Liver (tissue), 9 donors: Measurements from ENCODE around the gene PSG7. TPM values are rescaled to one million over a fixed set of nuclear protein-coding genes. Genes with fewer than 3 reads are reported as not detected.
"Not testable (repeated sequence)": the region's sequence is repeated elsewhere in the genome, so short reads cannot be mapped to it uniquely, and the experiment has no call there.

Experiments used
- DNase-seq: peaks from one replicate; pipeline ENCODE4 v3.0.0-alpha.2; 2017; ENCODE audit warnings: low spot score
- H3K27ac ChIP-seq, 2 donors: one replicate each; pipeline ENCODE4 v1.7.0; 2013; ENCODE audit warnings: inconsistent platforms in 2 of 2, low read length in 2 of 2, control low read depth in 1 of 2, low read depth in 1 of 2, mild to moderate bottlenecking in 1 of 2
- H3K27me3 ChIP-seq, 4 donors: one replicate each; pipeline versions ENCODE4 v1.6.1 to v1.7.0; 2013; ENCODE audit warnings: low read length in 3 of 4, inconsistent platforms in 1 of 4, mild to moderate bottlenecking in 1 of 4, moderate library complexity in 1 of 4; ENCODE audit not compliant: control insufficient read depth in 4 of 4, insufficient read depth in 4 of 4
- H3K36me3 ChIP-seq, 4 donors: one replicate each; pipeline versions ENCODE4 v1.6.1 to v1.7.0; 2013; ENCODE audit warnings: low read length in 3 of 4, mild to moderate bottlenecking in 3 of 4, low read depth in 1 of 4, moderate library complexity in 1 of 4; ENCODE audit not compliant: control insufficient read depth in 4 of 4, insufficient read depth in 3 of 4
- H3K4me1 ChIP-seq, 4 donors: one replicate each; pipeline versions ENCODE4 v1.6.1 to v1.7.0; 2013; ENCODE audit warnings: low read length in 3 of 4, mild to moderate bottlenecking in 3 of 4, moderate library complexity in 1 of 4; ENCODE audit not compliant: control insufficient read depth in 4 of 4, insufficient read depth in 4 of 4
- H3K4me3 ChIP-seq, 3 donors: one replicate each; pipeline versions ENCODE4 v1.6.1 to v1.7.0; 2013; ENCODE audit warnings: low read length in 3 of 3, control low read depth in 1 of 3, low read depth in 1 of 3, mild to moderate bottlenecking in 1 of 3
- H3K9ac ChIP-seq, 2 donors: one replicate each; pipeline ENCODE4 v1.7.0; 2013; ENCODE audit warnings: low read length in 2 of 2, mild to moderate bottlenecking in 2 of 2, moderate library complexity in 2 of 2, control low read depth in 1 of 2, low read depth in 1 of 2
- H3K9me3 ChIP-seq, 4 donors: one replicate each; pipeline versions ENCODE4 v1.6.1 to v1.7.0; 2013; ENCODE audit warnings: low read length in 3 of 4; ENCODE audit not compliant: control insufficient read depth in 4 of 4
- WGBS: extraction: QIAGEN DNeasy Blood & Tissue Kit; methylation state at CpG from one replicate; pipeline ENCODE4 v1.1.7; 2013; 5-methylcytosine and 5-hydroxymethylcytosine counted together
- polyA plus RNA-seq, 2 donors: library from polyadenylated mRNA; stranded (reverse) in 1 of 2; unstranded in 1 of 2; fragments of 200-250 nt in 1 of 2; fragments of >200 nt in 1 of 2; fragmentation: Nextera tagmentation in 1 of 2; extraction: Ambion mirVana in 1 of 2; gene quantifications; one replicate each; pipeline versions ENCODE4 v1.2.1 to v1.2.3, GENCODE V29; 2013 to 2015
- total RNA-seq, 2 donors: library from RNA; depleted of rRNA; stranded (reverse); fragments of >200 nt; gene quantifications; one replicate each; pipeline ENCODE4 v1.2.3, GENCODE V29; 2014
- donor health status: healthy.
- donor health status: healthy.
- donor health status: healthy.
- donor health status: healthy.
- donor health status: healthy.

The PSG7 gene
- total and polyA plus RNA-seq, 4 donors: not detected

DNA sequence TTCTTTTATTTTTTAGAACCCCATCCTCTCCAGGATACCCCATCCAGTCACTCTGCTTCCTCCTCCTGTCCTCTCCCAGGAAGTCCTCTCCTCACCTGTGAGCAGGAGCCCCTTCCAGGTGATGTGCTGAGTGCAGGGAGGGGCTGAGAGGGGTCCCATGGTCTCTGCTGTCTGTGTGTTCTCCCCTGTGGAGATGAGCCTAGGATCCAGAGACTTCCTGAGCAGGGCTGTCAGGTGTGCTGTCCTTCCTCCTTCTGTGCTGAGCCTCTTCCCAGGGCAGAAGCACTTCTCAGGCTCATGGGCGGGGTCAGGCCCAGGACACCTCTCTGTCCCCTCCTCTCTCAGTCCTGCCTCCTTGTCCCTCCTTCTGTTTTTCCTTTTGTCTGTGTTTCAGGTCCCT, 19.4 kb downstream of the PSG7 start, which contains the start of gene PSG6:
PSG6 (minus strand) TSS at position 261 of the 400 bp plus-strand sequence; CDS start at position 159, 102 bp downstream.
- WGBS: 61% methylated on average over 1 of the region's 1 CpG
- not testable (repeated sequence) for H3K27ac ChIP-seq, H3K9ac ChIP-seq, H3K27me3 ChIP-seq, DNase-seq, H3K36me3 ChIP-seq, H3K9me3 ChIP-seq, H3K4me3 ChIP-seq, H3K4me1 ChIP-seq

DNA sequence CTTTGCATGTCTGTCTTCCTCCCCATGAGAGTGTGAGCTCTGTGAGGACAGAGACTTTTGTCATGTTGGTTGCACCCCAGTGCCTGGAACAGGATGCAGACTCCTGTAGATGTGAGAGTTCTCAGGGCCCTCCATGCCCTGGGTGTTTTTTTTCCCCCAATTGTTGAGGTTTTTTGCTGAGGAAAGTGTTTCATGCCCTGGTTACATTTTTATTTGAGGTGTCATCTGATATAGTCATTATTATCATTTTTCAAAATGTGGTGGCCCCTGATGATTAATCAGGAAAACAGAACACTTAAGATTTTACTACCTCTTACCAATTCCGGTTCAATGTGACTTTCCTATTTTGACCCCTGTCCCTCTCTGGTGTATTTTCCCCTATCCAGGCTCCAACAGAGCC, 20.1 kb downstream of the PSG7 start:
- not testable (repeated sequence) for DNase-seq, H3K4me1 ChIP-seq

DNA sequence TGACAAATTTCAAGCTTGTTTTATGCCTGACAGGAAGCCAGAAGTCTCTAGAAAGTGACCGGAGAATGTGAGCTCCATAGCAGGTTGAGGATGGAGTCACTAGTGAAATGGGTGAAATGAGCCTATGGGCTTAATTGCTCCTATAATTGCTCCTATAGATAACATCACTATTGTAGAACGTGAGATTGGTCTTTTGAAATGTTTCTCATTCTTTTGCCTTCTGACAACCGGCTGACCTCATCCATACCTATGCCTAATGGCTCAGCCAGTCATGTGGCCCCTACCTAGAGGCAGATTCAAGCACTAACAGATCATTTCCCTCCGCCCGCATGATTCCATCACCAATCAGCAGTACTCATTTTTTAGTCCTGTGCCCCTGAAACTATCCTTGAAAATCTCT, 23.5 kb downstream of the PSG7 start:
- 77% methylated on average over 5 of the region's 5 CpGs for WGBS
- not testable (repeated sequence) for H3K36me3 ChIP-seq, H3K27me3 ChIP-seq

More for the DNA sequence above, 20.1 kb downstream of the PSG7 start:
- H3K36me3 ChIP-seq, H3K27me3 ChIP-seq, H3K27ac ChIP-seq, H3K9me3 ChIP-seq, H3K9ac ChIP-seq, H3K4me3 ChIP-seq: not testable (repeated sequence)
- WGBS: 79% methylated on average over 1 of the region's 1 CpG

GRCh38 chr19:42912941-42913340, 24.1 kb downstream of the PSG7 start:
- H3K9me3 ChIP-seq, H3K27me3 ChIP-seq, H3K9ac ChIP-seq, H3K4me1 ChIP-seq, H3K4me3 ChIP-seq, DNase-seq, H3K27ac ChIP-seq, H3K36me3 ChIP-seq: not testable (repeated sequence)
- 80% methylated on average over 4 of the region's 4 CpGs for WGBS

More for the DNA sequence above, 23.5 kb downstream of the PSG7 start:
- not testable (repeated sequence) for H3K9ac ChIP-seq, H3K27ac ChIP-seq, DNase-seq, H3K4me1 ChIP-seq, H3K9me3 ChIP-seq, H3K4me3 ChIP-seq

DNA sequence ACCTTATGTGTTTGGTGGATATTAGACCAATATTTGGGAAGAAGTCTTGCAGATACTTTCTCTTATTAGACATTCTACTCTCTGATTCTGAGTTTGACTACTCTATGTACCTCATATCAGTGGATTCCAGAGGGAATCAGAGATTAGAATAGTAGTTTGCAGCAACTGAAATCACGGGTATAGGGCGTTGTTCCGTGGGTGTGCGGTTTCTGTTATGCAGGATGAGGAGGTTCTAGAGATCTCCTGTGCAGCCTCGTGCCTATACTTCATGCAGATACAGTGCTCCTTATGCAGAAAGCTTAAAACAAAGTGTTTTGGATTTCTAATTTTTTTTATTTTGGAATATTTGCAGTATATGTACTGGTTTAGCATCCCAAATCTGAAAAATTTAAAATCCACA, 25.3 kb downstream of the PSG7 start:
- WGBS: 72% methylated on average over 5 of the region's 5 CpGs
- not testable (repeated sequence) for DNase-seq, H3K27me3 ChIP-seq

GRCh38 chr19:42906162-42906561, 30.8 kb downstream of the PSG7 start:
- not testable (repeated sequence) for H3K27ac ChIP-seq, H3K27me3 ChIP-seq, H3K4me3 ChIP-seq, H3K36me3 ChIP-seq, H3K9ac ChIP-seq, H3K9me3 ChIP-seq, H3K4me1 ChIP-seq, DNase-seq
- WGBS: 56% methylated on average over 5 of the region's 5 CpGs

More for the DNA sequence above, 25.3 kb downstream of the PSG7 start:
- not testable (repeated sequence) for H3K9ac ChIP-seq, H3K4me1 ChIP-seq, H3K9me3 ChIP-seq, H3K27ac ChIP-seq, H3K4me3 ChIP-seq, H3K36me3 ChIP-seq

DNA sequence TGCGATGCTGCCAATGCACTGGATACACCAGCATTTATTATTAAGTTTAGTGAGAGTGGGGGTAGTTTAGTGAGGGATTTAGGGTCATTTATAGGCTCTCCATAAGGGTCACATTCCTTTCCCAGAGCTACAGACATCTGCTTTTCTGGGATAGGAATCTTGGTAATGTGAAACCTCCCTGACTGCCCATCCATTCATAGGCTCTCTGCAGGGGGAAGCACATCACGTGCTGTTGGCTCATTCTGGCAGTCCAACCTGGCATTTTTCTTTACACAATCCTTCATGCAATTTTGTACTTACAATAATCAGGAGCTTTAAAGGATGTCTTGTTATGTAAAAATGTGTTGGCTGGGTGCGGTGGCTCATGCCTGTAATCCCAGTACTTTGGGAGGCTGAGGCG, 36.4 kb downstream of the PSG7 start:
- not testable (repeated sequence) for H3K9ac ChIP-seq

DNA sequence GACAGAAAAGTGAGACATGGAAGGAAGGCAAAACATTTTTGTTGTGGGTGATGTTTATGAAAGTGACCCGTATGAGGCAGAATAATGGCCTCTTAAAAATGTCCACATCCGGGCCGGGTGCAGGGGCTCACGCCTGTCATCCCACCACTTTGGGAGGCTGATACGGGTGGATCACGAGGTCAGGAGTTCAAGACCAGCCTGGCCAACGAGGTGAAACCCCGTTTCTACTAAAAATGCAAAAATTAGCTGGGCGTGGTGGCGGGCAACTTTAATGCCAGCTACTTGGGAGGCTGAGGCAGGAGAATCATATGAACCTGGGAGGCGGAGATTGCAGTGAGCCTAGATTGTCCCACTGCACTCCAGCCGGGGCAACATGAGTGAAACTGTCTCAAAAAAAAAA, 37.3 kb downstream of the PSG7 start:
- not testable (repeated sequence) for H3K9me3 ChIP-seq, DNase-seq, H3K27me3 ChIP-seq, H3K4me1 ChIP-seq, H3K9ac ChIP-seq, H3K36me3 ChIP-seq, H3K4me3 ChIP-seq, H3K27ac ChIP-seq
- WGBS: 75% methylated on average over 12 of the region's 12 CpGs

More for the DNA sequence above, 36.4 kb downstream of the PSG7 start:
- not testable (repeated sequence) for DNase-seq, H3K36me3 ChIP-seq, H3K27ac ChIP-seq, H3K4me3 ChIP-seq, H3K27me3 ChIP-seq, H3K4me1 ChIP-seq, H3K9me3 ChIP-seq
- 75% methylated on average over 4 of the region's 4 CpGs for WGBS

- DNase-seq: not testable (repeated sequence)
Measured at GRCh38 chr19:42899110-42899509, 37.9 kb downstream of the PSG7 start.

More at GRCh38 chr19:42899110-42899509, 37.9 kb downstream of the PSG7 start:
- H3K9me3 ChIP-seq, H3K4me3 ChIP-seq, H3K36me3 ChIP-seq, H3K27me3 ChIP-seq, H3K4me1 ChIP-seq, H3K27ac ChIP-seq, H3K9ac ChIP-seq: not testable (repeated sequence)
- 81% methylated on average over 1 of the region's 1 CpG for WGBS
